ENCODE data around the gene NT5C3B. TPM values are rescaled to one million over a fixed set of nuclear protein-coding genes. Genes with fewer than 3 reads are reported as not detected.

Gene NT5C3B
- total and polyA plus RNA-seq, 2 donors (not counting 3 experiments of a cell fraction or from before 2014, with no cell fraction given) = 67.3 to 92.5 TPM

- H3K27ac ChIP-seq (ENCODE audit: insufficient read depth, low read depth, low read length) = no peak overlapping the region
- CTCF ChIA-PET = interaction anchor here (2.0 kb wide), 1 partner anchor 20 kb away, joined by 4 read pairs; the partner anchor contains the start of gene JUP
- DNase-seq (ENCODE audit: low read depth, low spot score) = no peak
- intact Hi-C loops (cut with micrococcal nuclease) (no loop called here), dilution Hi-C loops (cut with MboI; ENCODE audit: extremely low pct_ligation_motif_present, low sequenced_read_pairs) (loop anchor here (10.0 kb wide), 1 partner anchor 62 kb away; no protein-coding TSS in a partner anchor)
- no peak overlapping the region for H3K9ac ChIP-seq (replicated peaks; ENCODE audit: extremely low read depth, insufficient read depth, low read length)
- H3K4me3 ChIP-seq (replicated peaks in 1 of 3; ENCODE audit: insufficient read depth in 1 of 3, low read depth in 1 of 3, low read length in 3 of 3) = no peak overlapping the region
- no peak overlapping the region for H2AFZ ChIP-seq (ENCODE audit: low read depth, low read length)
- POLR2A ChIA-PET = no interaction called here
- no peak for FAIRE-seq
- no peak for TF ChIP-seq EZH2 (IDR thresholded peaks at IDR 0.05; ENCODE audit: borderline replicate concordance, low read depth, low read length, severe bottlenecking)
- TF ChIP-seq POLR2AphosphoS5 (IDR thresholded peaks at IDR 0.05; ENCODE audit: insufficient read depth, low read depth, low read length) = no peak
- no peak for TF ChIP-seq CTCF (IDR thresholded peaks at IDR 0.05; ENCODE audit: extremely low read depth in 1 of 2, insufficient read depth in 1 of 2, low read depth in 1 of 2, low read length in 2 of 2)
- TF ChIP-seq MAX (IDR thresholded peaks at IDR 0.05; ENCODE audit: insufficient read depth, insufficient read length) = no peak
- no peaks in the 10 kb centered on the region for H3K27me3 ChIP-seq (ENCODE audit: control insufficient read depth in 2 of 2, insufficient read depth in 2 of 2, low read length in 2 of 2)
- no peaks in the 10 kb centered on the region for H4K20me1 ChIP-seq (replicated peaks; ENCODE audit: control insufficient read depth, extremely low read depth, insufficient read depth, low read length)
- H3K9me1 ChIP-seq (replicated peaks; ENCODE audit: control insufficient read depth, extremely low read depth, insufficient read depth, low read length) = no peaks in the 10 kb centered on the region
- BruUV-seq (replicated peaks) = no TSS peak
- no peak overlapping the region for H3K4me2 ChIP-seq (ENCODE audit: insufficient read depth, low read length)
- peaks cover 8% of the 10 kb centered on the region for H3K4me1 ChIP-seq (ENCODE audit: control insufficient read depth, extremely low read depth, insufficient read depth, low read length)
- peaks cover 3% of the 10 kb centered on the region for H3K79me2 ChIP-seq (ENCODE audit: control insufficient read depth, insufficient read depth, low read length)
- H3K9me3 ChIP-seq (replicated peaks; ENCODE audit: control insufficient read depth, insufficient read depth, low read length) = no peaks in the 10 kb centered on the region
- peaks cover 0 to 2% of the 10 kb centered on the region in 2 experiments for H3K36me3 ChIP-seq (ENCODE audit: control insufficient read depth in 2 of 2, extremely low read depth in 1 of 2, insufficient read depth in 2 of 2, low read length in 2 of 2)
Measured at GRCh38 chr17:41806685-41807445, 29.2 kb downstream of the NT5C3B start.

All from endothelial cell of umbilical vein (primary cell).